Measurements from ENCODE around the gene SPTLC3.

The SPTLC3 gene

DNA sequence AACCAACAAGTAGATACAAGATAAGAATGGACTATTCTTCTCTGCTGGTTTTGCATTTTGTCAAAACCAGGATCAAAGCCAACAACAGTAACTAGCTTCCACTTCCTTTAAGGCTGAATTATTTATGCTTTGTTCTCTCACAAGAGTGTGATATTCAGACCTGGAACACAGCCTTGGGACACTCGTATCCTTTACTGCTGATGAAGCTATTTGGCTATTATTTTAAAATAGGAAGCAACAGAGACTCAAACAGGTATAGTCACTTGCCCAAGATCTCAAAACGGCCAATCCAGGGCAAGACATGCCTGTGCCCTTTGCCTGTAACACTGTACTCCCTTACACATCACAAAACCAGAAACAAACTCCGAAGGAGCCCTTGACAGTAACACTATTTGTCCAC, 19.9 kb downstream of the SPTLC3 start:
- Mint-ChIP-seq H3K4me3 (no peak overlapping the region), H3K36me3 (ENCODE audit: insufficient read depth) (no peaks in the 10 kb centered on the region), H3K27ac (no peak overlapping the region), H3K27me3 (no peaks in the 10 kb centered on the region), H3K9me3 (peaks cover 0 to 4% of the 10 kb centered on the region in 2 donors), H3K4me1 (ENCODE audit: low read depth in 2 of 2) (no peaks in the 10 kb centered on the region)
- no peak for DNase-seq
- ATAC-seq (replicated peaks) = no peak

GRCh38 chr20:13029687-13030375, 21.1 kb downstream of the SPTLC3 start:
- Mint-ChIP-seq H3K4me1 (ENCODE audit: low read depth in 2 of 2) (no peaks in the 10 kb centered on the region), H3K36me3 (ENCODE audit: insufficient read depth) (no peaks in the 10 kb centered on the region), H3K27me3 (no peaks in the 10 kb centered on the region), H3K9me3 (peaks cover 0 to 4% of the 10 kb centered on the region in 2 donors), H3K4me3 (no peak overlapping the region), H3K27ac (no peak overlapping the region)
- ATAC-seq (replicated peaks) = no peak
- DNase-seq = no peak

- ATAC-seq (replicated peaks) (no peak), DNase-seq (no peak)
- H3K4me1 Mint-ChIP-seq (ENCODE audit: low read depth in 2 of 2) = no peaks in the 10 kb centered on the region
- no peaks in the 10 kb centered on the region for H3K27me3 Mint-ChIP-seq
- no peaks in the 10 kb centered on the region for H3K36me3 Mint-ChIP-seq (ENCODE audit: insufficient read depth)
- H3K9me3 Mint-ChIP-seq = peaks cover 0 to 4% of the 10 kb centered on the region in 2 donors
- H3K27ac Mint-ChIP-seq = no peak overlapping the region
- H3K4me3 Mint-ChIP-seq = no peak overlapping the region
Observed at GRCh38 chr20:13031751-13032150, 23.0 kb downstream of the SPTLC3 start.

DNA sequence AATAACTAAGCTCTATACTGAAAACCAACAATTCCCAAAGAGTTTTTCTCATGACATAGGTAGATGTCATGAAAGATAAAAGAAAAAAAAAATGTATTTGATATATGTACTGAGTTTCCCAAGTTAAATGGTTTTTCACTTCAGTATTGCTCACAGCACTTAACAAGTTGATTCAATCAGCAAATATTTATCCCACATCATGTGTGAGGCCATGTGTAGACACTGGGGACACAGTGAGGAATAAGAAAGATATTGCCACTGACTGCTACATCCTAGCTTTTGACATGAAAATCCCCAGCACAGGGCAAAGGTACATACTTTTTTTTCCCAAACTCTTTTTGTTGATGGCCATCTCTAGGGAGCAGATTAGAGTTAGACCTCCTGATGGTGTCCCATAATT, 25.3 kb downstream of the SPTLC3 start:
- Mint-ChIP-seq H3K4me3 (no peak overlapping the region), H3K27me3 (no peaks in the 10 kb centered on the region)

GRCh38 chr20:13034936-13035335, 26.2 kb downstream of the SPTLC3 start:
- Mint-ChIP-seq H3K9me3 (peaks cover 0 to 4% of the 10 kb centered on the region in 2 donors), H3K4me1 (ENCODE audit: low read depth in 2 of 2) (no peaks in the 10 kb centered on the region), H3K4me3 (no peak overlapping the region), H3K36me3 (ENCODE audit: insufficient read depth) (no peaks in the 10 kb centered on the region), H3K27ac (no peak overlapping the region), H3K27me3 (no peaks in the 10 kb centered on the region)
- ATAC-seq (replicated peaks) (no peak), DNase-seq (no peak)

More for the DNA sequence above, 25.3 kb downstream of the SPTLC3 start:
- Mint-ChIP-seq H3K9me3 (peaks cover 0 to 4% of the 10 kb centered on the region in 2 donors), H3K4me1 (ENCODE audit: low read depth in 2 of 2) (no peaks in the 10 kb centered on the region), H3K27ac (no peak overlapping the region), H3K36me3 (ENCODE audit: insufficient read depth) (no peaks in the 10 kb centered on the region)
- no peak for DNase-seq
- no peak for ATAC-seq (replicated peaks)

GRCh38 chr20:13035399-13036152, 26.8 kb downstream of the SPTLC3 start:
- no peak overlapping the region for H3K4me3 Mint-ChIP-seq
- no peaks in the 10 kb centered on the region for H3K4me1 Mint-ChIP-seq (ENCODE audit: low read depth in 2 of 2)
- H3K27me3 Mint-ChIP-seq = no peaks in the 10 kb centered on the region
- no peak overlapping the region for H3K27ac Mint-ChIP-seq
- H3K36me3 Mint-ChIP-seq (ENCODE audit: insufficient read depth) = no peaks in the 10 kb centered on the region
- ATAC-seq (replicated peaks) = no peak
- no peak for DNase-seq
- peaks cover 0 to 4% of the 10 kb centered on the region in 2 donors for H3K9me3 Mint-ChIP-seq

- H3K4me3 Mint-ChIP-seq = no peak overlapping the region
- H3K36me3 Mint-ChIP-seq (ENCODE audit: insufficient read depth) = no peaks in the 10 kb centered on the region
- H3K9me3 Mint-ChIP-seq = peaks cover 0 to under 1% of the 10 kb centered on the region in 2 donors
- DNase-seq = no peak
- H3K4me1 Mint-ChIP-seq (ENCODE audit: low read depth in 2 of 2) = no peaks in the 10 kb centered on the region
- H3K27ac Mint-ChIP-seq = no peak overlapping the region
- no peaks in the 10 kb centered on the region for H3K27me3 Mint-ChIP-seq
- ATAC-seq (replicated peaks) = no peak
Observed at GRCh38 chr20:13037727-13038126, 29.0 kb downstream of the SPTLC3 start.

DNA sequence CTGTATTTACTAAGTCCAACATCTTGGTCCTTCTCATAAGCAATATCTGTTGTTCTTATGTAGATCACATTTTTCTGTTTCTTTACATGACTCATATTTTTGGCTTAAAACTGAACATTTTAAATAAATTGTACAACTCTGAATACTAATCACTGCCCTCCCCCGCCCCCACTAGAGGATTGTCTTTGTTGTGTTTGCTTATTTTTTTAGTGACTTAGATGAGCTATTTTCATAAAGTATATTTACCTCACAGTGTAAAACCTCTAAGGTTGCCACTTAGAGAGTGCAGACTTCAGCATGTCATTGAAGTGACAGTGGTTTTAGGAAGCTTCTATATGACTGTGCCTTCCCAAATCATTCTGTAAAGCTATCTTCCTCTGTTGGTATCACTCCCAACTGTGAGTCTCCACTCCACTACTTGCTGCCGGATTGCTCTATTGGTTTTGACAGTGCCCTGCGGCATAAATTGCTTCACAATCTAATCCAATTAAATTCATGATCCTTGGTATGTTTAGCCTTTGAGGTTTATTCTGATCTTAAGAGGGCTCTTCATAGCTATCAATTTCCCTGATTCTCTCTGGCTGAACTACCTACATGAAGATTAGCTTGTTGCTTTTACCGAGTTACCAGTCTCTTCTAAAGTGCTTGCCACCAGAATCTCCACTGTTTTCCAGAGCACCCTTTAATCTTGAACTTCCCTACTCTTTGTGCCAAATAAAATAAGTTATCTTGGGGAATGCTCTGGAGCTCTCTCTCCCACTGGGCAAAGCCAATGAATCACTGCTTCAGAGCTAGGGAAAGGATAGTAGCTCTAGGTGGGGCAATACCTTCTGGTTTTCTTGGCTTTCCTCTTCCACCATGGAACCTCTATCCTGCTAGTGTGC, 33.0 kb downstream of the SPTLC3 start:
- H3K4me3 Mint-ChIP-seq = no peak overlapping the region
- no peaks in the 10 kb centered on the region for H3K4me1 Mint-ChIP-seq (ENCODE audit: low read depth in 2 of 2)
- ATAC-seq (replicated peaks) (no peak), DNase-seq (no peak)
- H3K27ac Mint-ChIP-seq = no peak overlapping the region
- H3K36me3 Mint-ChIP-seq (ENCODE audit: insufficient read depth) = no peaks in the 10 kb centered on the region
- H3K27me3 Mint-ChIP-seq = no peaks in the 10 kb centered on the region
- H3K9me3 Mint-ChIP-seq = peaks cover 2 to 21% of the 10 kb centered on the region in 2 donors

DNA sequence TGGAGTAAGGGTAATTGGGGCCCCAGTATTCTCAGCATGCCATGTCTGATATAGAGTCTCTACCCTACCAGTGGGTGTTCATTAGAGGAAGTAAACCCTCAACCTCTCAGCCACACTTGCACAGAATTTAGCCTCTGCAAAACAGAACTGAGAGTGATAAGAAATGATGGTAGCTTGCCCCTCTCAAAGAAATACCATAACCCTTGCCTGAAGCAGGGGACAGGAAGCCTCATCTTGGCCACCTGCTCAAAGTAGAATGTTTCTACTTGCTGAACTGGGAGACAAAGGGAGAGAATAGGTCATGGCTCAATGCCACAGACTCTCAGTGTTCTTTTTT, 33.7 kb downstream of the SPTLC3 start:
- H3K4me1 Mint-ChIP-seq (ENCODE audit: low read depth in 2 of 2) = no peaks in the 10 kb centered on the region
- H3K27ac Mint-ChIP-seq = no peak overlapping the region
- H3K4me3 Mint-ChIP-seq = no peak overlapping the region
- no peaks in the 10 kb centered on the region for H3K27me3 Mint-ChIP-seq
- DNase-seq (no peak), ATAC-seq (replicated peaks) (no peak)
- peaks cover 2 to 21% of the 10 kb centered on the region in 2 donors for H3K9me3 Mint-ChIP-seq
- H3K36me3 Mint-ChIP-seq (ENCODE audit: insufficient read depth) = no peaks in the 10 kb centered on the region

DNA sequence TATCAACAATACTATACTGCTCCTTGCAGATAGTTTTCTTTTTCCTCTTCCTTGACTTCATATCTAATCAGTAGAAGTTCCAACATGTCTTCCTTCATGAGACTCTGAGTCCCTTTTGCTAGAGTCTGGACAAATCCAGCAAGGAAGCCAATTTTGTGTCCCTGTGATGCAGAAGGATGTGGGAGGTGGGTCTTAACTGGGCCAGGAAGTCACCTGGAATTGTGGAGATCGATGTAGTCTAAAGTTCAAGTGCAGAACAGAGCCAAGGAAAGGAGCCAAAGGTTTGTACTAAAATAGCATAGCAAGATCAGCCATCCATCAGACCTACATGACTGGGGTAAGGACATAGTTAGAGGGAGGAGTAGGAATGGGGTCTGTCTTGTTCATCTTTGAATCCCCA, 37.6 kb downstream of the SPTLC3 start:
- no peak for DNase-seq
- Mint-ChIP-seq H3K27ac (no peak overlapping the region), H3K4me1 (ENCODE audit: low read depth in 2 of 2) (no peaks in the 10 kb centered on the region), H3K27me3 (no peaks in the 10 kb centered on the region), H3K4me3 (no peak overlapping the region), H3K9me3 (peaks cover 7 to 29% of the 10 kb centered on the region in 2 donors), H3K36me3 (ENCODE audit: insufficient read depth) (no peaks in the 10 kb centered on the region)
- ATAC-seq (replicated peaks) = no peak

DNA sequence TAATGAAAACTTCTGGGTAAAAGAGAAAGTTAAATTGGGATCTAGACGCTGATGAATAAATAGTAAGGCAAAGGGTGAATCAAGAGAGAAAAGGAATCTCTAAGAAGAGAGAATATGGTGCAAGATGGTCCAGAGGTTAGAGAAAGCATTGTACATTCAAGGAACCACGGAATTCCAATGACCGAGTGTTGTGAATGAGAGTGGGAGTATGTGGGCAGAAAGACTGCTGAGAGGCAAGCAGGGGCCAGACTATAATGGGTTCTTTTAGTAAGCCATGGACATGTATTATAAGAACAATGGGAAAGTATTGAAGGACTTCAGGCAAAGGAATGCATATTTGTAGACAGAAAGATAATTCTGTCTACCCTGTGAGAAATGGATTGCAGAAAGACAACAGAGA, 45.2 kb downstream of the SPTLC3 start:
- Mint-ChIP-seq H3K36me3 (ENCODE audit: insufficient read depth) (no peaks in the 10 kb centered on the region), H3K27me3 (no peaks in the 10 kb centered on the region), H3K4me1 (ENCODE audit: low read depth in 2 of 2) (no peaks in the 10 kb centered on the region), H3K9me3 (peaks cover 7 to 8% of the 10 kb centered on the region in 2 donors), H3K27ac (no peak overlapping the region), H3K4me3 (no peak overlapping the region)
- no peak for DNase-seq
- ATAC-seq (replicated peaks) = no peak

DNA sequence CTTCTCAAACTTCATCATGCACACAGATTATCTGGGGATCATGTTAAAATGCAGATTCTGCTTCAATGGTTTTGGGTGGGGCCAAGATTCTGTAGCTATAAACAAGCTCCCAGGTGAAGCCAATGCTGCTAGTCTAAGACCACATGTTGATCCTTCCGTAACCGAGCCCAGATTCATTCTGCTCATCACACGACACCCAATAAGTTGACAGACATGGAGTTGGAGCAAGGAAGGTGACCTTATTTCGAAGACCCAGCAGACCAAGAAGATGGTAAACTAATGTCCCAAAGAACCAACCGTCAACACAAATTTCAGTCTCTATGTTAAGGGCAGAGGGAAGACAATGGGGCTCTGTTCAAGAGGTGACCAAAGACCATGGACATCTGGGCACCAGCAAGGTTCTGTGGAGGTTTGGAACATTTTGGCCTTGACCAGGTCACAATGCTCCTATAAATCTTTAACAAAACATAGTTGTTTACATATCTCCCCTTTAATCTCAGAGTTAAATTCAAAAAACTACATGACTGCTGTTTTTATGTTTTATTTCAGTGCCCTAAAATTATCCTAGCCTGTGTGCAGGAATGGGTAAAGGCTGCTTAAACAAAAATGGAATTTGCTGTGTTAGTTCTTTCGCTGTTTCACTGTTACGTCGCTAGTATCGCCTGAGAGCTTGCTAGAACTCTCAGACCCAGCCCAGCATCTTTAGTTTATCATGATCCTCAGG, 50.1 kb downstream of the SPTLC3 start:
- no peak overlapping the region for H3K4me3 Mint-ChIP-seq
- no peak for DNase-seq
- H3K9me3 Mint-ChIP-seq = peaks cover 0 to 9% of the 10 kb centered on the region in 2 donors
- H3K27ac Mint-ChIP-seq = no peak overlapping the region
- H3K4me1 Mint-ChIP-seq (ENCODE audit: low read depth in 2 of 2) = no peaks in the 10 kb centered on the region
- no peaks in the 10 kb centered on the region for H3K36me3 Mint-ChIP-seq (ENCODE audit: insufficient read depth)
- ATAC-seq (replicated peaks) = no peak
- H3K27me3 Mint-ChIP-seq = no peaks in the 10 kb centered on the region

All from effector memory CD8-positive, alpha-beta T cell (primary cell).